Ramos (cell line): ENCODE data around the gene MAPK8IP3.
"Not testable (repeated sequence)": the region's sequence is repeated elsewhere in the genome, so short reads cannot be mapped to it uniquely, and the experiment has no call there.

ENCODE experiments used
- in situ Hi-C: fragments of 300-500 bp; cut with MboI; formaldehyde crosslinking; loops from one replicate; pipeline ENCODE4 v1.14.3; 2022; ENCODE audit warnings: low sequenced_read_pairs; ENCODE audit not compliant: unreplicated experiment

The MAPK8IP3 gene

GRCh38 chr16:1708083-1708767, 2.2 kb downstream of the MAPK8IP3 start:
- in situ Hi-C loops = no loop called here

DNA sequence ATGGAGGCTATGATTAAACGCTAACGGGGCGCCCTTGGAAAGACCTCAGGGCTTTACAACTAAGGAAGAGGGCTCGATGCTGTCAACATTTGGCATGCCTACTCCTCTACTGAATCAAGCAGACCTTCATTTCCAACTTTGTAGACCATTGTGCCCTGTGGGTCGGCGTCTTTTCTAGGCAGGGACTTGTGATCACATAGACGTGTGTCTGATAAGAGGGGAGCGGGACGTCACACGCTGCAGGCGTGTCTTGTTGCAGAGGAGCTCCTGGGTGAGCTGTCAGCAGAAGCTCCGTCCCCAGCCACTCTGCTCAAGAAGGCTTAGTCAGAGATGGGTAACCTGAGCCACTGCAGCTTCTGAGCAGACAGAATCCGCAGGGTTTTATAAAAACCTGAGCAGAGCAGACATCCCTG, 2.8 kb downstream of the MAPK8IP3 start:
- in situ Hi-C loops = no loop called here

DNA sequence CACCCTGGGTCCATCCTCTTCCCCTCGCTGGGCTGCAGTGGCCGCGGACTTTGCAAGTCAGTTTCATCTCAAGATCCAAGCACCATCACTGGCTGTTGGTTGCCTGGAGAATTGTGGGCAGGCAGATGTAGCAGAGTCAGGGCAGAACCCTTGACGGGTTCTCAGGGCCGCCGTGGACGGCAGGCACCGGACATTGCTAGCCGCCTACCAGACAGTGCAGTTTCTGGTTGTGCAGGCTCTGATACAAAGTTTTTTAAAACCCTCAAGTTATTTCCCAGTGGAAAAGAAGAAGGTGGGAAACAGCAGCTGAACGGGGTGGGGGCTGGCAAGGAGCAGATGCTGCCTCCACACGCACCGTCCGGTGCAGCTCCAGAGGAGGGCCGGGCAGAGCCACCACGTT, 3.4 kb downstream of the MAPK8IP3 start:
- in situ Hi-C loops = no loop called here

GRCh38 chr16:1710811-1711507, 5.0 kb downstream of the MAPK8IP3 start:
- in situ Hi-C loops = loop anchor here (5.0 kb wide), 1 partner anchor 51 kb away; no protein-coding TSS in a partner anchor

DNA sequence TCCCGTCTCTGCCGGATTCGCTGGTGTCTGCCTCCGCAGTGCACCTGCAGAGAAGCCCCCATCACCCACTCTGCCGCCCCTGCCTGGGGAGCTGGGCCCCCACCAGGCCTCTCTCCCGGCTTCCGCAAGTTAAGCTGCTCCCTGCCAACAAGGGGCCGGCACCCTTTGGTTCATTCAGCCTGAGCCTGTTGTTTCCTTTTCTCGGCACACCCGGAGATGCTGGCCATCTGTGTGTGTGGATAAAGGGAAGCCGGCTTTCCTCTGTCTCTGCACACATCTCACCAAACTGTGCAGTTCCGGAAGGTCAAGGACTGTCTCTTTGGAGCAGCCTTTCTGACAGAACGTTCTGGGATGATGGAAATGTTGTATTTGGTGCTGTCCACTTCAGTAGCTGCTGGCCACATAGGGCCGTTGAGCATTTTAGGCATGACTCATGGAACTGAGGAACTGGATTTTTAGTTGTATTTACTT, 6.8 kb downstream of the MAPK8IP3 start:
- in situ Hi-C loops = loop anchor here (5.0 kb wide), 1 partner anchor 49 kb away; no protein-coding TSS in a partner anchor

- in situ Hi-C loops = loop anchor here (5.0 kb wide), 1 partner anchor 49 kb away; no protein-coding TSS in a partner anchor
Measured at GRCh38 chr16:1713331-1713730, 7.3 kb downstream of the MAPK8IP3 start.

GRCh38 chr16:1713933-1714332, 7.9 kb downstream of the MAPK8IP3 start:
- in situ Hi-C loops = loop anchor here (5.0 kb wide), 1 partner anchor 48 kb away; no protein-coding TSS in a partner anchor

GRCh38 chr16:1715220-1715619, 9.2 kb downstream of the MAPK8IP3 start:
- in situ Hi-C loops = no loop called here

GRCh38 chr16:1718236-1718635, 12.2 kb downstream of the MAPK8IP3 start:
- in situ Hi-C loops = not testable (repeated sequence)

GRCh38 chr16:1719559-1720229, 13.7 kb downstream of the MAPK8IP3 start:
- in situ Hi-C loops = not testable (repeated sequence)

GRCh38 chr16:1721372-1721771, 15.4 kb downstream of the MAPK8IP3 start:
- in situ Hi-C loops = no loop called here

DNA sequence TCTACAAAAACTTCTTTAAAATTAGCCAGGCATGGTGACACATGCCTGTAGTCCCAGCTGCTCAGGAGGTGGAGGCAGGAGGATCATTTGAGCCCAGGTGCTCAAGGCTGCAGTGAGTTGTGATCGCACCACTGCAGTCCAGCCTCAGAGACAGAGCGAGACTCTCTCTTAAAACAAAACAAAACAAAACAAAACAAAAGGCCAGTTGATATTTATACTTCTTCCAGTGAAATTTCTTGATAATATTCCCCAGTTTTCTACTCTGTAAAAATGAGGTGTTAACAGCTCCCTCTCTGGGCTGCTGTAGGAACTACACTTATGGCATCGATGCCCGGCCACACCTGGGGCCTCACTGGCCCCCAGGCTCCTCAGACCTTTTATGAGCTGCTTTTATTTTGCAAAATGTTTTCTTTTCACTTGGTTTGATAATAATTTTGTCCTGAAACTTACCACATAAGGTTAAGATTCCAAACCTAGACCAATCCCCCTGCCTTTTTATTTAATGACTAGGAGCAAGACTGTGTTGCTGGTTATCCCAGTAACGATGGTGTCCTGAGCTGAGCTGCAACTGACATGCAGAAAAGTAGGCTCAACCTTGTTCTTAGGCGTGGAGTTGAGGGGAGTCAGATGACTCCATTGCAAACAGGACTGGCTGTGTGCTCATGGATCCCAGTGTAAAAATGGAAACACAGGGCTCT, 17.6 kb downstream of the MAPK8IP3 start:
- in situ Hi-C loops = no loop called here

DNA sequence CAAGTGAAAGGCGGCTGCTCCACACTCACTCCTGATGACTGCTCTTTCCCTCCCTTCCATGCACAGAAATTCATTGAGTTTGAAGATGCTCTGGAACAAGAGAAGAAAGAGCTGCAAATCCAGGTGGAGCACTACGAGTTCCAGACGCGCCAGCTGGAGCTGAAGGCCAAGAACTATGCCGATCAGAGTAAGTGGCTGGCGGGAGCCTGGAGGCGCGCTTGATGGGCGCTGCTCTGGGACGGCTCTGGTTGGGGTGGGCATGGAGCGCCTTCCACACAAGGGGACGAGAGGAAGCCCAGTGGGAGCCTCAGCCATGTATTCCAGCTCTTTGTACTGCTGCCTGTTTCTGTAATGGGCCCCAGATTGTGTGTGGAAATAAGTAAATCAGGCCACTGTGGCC, 18.5 kb downstream of the MAPK8IP3 start:
- in situ Hi-C loops = no loop called here

DNA sequence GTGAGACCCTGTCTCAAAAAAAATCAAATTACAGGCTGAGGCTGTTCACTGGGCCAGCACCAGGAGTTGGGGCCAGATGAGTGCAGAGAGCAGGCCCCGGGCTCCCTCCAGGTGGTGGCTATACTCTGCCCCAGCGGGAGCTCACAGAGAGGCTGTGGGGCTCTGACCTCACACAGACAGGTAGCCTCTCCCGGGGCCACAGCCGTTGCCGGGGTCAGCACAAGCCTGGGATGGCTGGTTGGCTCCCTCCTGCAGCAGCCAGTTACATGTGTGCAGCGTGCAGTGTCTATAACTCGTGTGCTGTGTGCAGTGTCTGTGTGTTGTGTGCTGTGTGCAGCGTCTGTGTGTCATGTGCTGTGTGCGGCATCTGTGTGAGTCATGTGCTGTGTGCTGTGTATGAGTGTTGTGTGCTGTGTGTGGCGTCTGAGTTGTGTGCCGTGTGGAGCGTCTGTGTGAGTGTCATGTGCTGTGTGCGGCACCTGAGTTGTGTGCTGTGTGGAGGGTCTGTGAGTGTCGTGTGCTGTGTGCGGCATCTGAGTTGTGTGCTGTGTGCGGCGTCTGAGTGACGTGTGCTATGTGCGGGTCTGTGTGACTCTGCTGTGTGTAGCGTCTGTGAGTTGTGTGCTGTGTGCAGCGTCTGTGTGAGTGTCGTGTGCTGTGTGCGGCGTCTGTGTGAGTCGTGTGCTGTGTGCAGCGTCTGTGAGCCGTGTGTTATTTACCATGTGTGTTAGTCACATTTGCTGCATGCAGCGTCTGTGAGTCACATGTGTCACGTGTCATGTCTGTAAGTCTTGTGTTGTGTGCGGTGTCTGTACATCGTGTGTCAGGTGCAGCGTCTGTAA, 20.9 kb downstream of the MAPK8IP3 start:
- in situ Hi-C loops = no loop called here

DNA sequence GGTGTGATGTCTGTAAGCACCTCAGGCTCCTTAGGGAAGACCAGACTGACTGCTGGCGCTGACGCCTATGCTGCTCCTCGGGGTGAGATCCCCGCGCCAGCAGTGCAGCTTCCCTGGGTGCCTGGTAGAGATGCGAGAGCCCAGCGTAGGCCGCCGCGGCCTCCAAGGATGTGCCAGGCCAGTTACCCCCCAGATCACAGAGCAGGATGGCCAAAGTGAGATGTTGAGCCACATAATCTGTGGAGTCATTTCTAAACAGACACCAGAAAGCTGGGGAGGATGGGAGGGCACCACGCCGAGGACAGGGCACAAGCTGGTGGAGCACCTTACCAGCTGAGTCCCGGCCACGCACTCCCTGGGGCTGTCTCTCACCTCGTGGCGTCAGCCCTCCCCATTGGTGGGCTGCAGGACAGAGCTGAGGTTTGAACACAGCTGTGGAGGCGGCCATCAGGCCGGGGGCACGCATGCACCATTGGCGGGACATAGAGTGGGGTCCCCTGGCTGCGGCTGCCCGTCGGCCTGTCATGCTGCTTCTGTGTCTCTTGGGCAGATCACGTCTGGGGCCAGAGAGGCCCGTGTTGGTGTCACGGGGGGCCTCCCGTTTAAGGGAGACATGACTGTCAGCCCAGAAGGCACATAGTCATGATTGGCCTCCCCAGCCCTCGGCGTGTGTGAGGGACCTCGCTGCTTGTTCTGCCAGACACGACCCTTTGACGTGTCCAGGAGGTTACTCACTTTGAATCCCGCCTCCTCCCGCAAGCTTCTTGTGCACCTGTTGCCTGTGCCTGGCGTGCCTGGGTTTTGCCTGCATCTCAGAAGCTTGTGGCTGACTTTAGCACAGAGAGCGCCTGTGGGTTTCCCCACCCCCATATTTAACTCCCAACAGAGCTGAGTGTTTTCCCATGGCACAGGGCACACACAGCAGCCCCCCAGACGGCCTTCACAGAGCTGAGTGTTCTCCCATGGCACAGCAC, 21.9 kb downstream of the MAPK8IP3 start:
- in situ Hi-C loops = no loop called here

GRCh38 chr16:1729026-1729425, 23.0 kb downstream of the MAPK8IP3 start:
- in situ Hi-C loops = no loop called here

DNA sequence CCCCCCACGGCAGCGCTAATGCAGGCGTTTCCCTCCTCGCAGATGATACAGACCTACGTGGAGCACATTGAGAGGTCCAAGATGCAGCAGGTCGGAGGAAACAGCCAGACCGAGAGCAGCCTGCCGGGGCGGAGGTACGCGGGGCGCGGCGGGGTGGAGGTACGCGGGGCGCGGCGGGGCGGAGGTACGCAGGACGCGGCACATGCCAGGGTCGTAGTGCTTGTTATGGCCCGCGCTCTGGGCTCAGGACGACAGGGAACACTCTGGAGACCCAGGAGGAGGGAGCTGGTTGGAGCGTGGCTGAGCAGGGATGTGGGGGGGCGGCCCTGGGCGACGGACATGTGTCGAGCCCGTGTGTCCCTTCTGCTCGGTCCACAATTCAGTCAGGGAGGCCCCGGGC, 23.4 kb downstream of the MAPK8IP3 start:
- in situ Hi-C loops = no loop called here

GRCh38 chr16:1731073-1731472, 25.1 kb downstream of the MAPK8IP3 start:
- in situ Hi-C loops = no loop called here
